Measurements from ENCODE around the gene PXK. TPM values are rescaled to one million over a fixed set of nuclear protein-coding genes. Genes with fewer than 3 reads are reported as not detected.

PXK gene
- total RNA-seq, 6 donors from 2014 or later = 17.6 to 38.8 (median 23.2) TPM

- ATAC-seq (ENCODE audit: low FRiP score in 2 of 2) = no peak
- Histone ChIP-seq H3K4me1 (peaks cover 3 to 10% (median 8%) of the 10 kb centered on the region in 4 donors), H3K9me3 (no peaks in the 10 kb centered on the region), H3K27ac (no peak overlapping the region), H3K4me3 (no peak overlapping the region), H3K27me3 (no peaks in the 10 kb centered on the region), H3K36me3 (peaks cover 0 to 15% (median 5%) of the 10 kb centered on the region in 4 donors)
- no peak for DNase-seq
- TF ChIP-seq POLR2AphosphoS5 (IDR thresholded peaks at IDR 0.05) (no peak), POLR2A (IDR thresholded peaks at IDR 0.05) (no peak), EP300 (IDR thresholded peaks at IDR 0.05) (no peak), CTCF (IDR thresholded peaks at IDR 0.05) (no peak)
- WGBS, 2 donors = 89 to 91% methylated on average over 3 of the region's 3 CpGs
Observed at GRCh38 chr3:58341376-58341775, 8.7 kb downstream of the PXK start.

- no peaks in the 10 kb centered on the region for H3K27me3 ChIP-seq
- no peak overlapping the region for H3K4me3 ChIP-seq
- H3K36me3 ChIP-seq = peaks cover 0 to 15% (median 5%) of the 10 kb centered on the region in 4 donors
- DNase-seq (no peak), ATAC-seq (ENCODE audit: low FRiP score in 2 of 2) (no peak)
- TF ChIP-seq POLR2AphosphoS5 (IDR thresholded peaks at IDR 0.05) (no peak), POLR2A (IDR thresholded peaks at IDR 0.05) (no peak), CTCF (IDR thresholded peaks at IDR 0.05) (no peak), EP300 (IDR thresholded peaks at IDR 0.05) (no peak)
- H3K27ac ChIP-seq = no peak overlapping the region
- 74 to 81% methylated on average over 5 of the region's 5 CpGs for WGBS, 2 donors
- no peaks in the 10 kb centered on the region for H3K9me3 ChIP-seq
- peaks cover 0 to 13% (median 2%) of the 10 kb centered on the region in 4 donors for H3K4me1 ChIP-seq
Observed at GRCh38 chr3:58342676-58343075, 10.0 kb downstream of the PXK start.

GRCh38 chr3:58345457-58345856 lies 12.8 kb downstream of the PXK start:
- whole genome bisulfite sequencing, 2 donors = 95 to 97% methylated on average over 4 of the region's 4 CpGs
- H3K9me3 ChIP-seq = no peaks in the 10 kb centered on the region

GRCh38 chr3:58346368-58346767 lies 13.7 kb downstream of the PXK start:
- DNase-seq = no peak
- Histone ChIP-seq H3K4me3 (no peak overlapping the region), H3K27me3 (no peaks in the 10 kb centered on the region), H3K27ac (no peak overlapping the region), H3K36me3 (peaks cover 0 to 7% (median 0%) of the 10 kb centered on the region in 4 donors), H3K4me1 (peaks cover 4 to 23% (median 16%) of the 10 kb centered on the region in 4 donors), H3K9me3 (no peaks in the 10 kb centered on the region)
- no peak for ATAC-seq (ENCODE audit: low FRiP score in 2 of 2)
- 50 to 92% methylated on average over 2 of the region's 2 CpGs for WGBS, 2 donors
- TF ChIP-seq POLR2AphosphoS5 (IDR thresholded peaks at IDR 0.05) (no peak), EP300 (IDR thresholded peaks at IDR 0.05) (no peak), POLR2A (IDR thresholded peaks at IDR 0.05) (no peak), CTCF (IDR thresholded peaks at IDR 0.05) (no peak)

More at GRCh38 chr3:58345457-58345856, 12.8 kb downstream of the PXK start:
- Histone ChIP-seq H3K4me1 (peaks cover 4 to 21% (median 10%) of the 10 kb centered on the region in 4 donors), H3K4me3 (no peak overlapping the region), H3K27me3 (no peaks in the 10 kb centered on the region), H3K27ac (no peak overlapping the region), H3K36me3 (peaks cover 0 to 12% (median 0%) of the 10 kb centered on the region in 4 donors)
- ATAC-seq (ENCODE audit: low FRiP score in 2 of 2) (no peak), DNase-seq (no peak)
- no peak for TF ChIP-seq EP300 (IDR thresholded peaks at IDR 0.05)
- TF ChIP-seq POLR2A (IDR thresholded peaks at IDR 0.05) = no peak
- no peak for TF ChIP-seq POLR2AphosphoS5 (IDR thresholded peaks at IDR 0.05)
- no peak for TF ChIP-seq CTCF (IDR thresholded peaks at IDR 0.05)

- Histone ChIP-seq H3K4me3 (no peak overlapping the region), H3K4me1 (peaks cover 4 to 27% (median 18%) of the 10 kb centered on the region in 4 donors), H3K9me3 (no peaks in the 10 kb centered on the region), H3K27me3 (no peaks in the 10 kb centered on the region), H3K27ac (no peak overlapping the region), H3K36me3 (peaks cover 0 to 2% (median 0%) of the 10 kb centered on the region in 4 donors)
- TF ChIP-seq CTCF (IDR thresholded peaks at IDR 0.05) = no peak
- DNase-seq (no peak), ATAC-seq (ENCODE audit: low FRiP score in 2 of 2) (no peak)
- 95 to 96% methylated on average over 6 to 7 of the region's 7 CpGs for WGBS, 2 donors
Observed at GRCh38 chr3:58347984-58348383, 15.3 kb downstream of the PXK start.
